Vagina (tissue), 2 donors: ENCODE results near the gene MAPK11.

Source experiments
- CTCF ChIP-seq, 3 experiments: fragments of 450-650 bp in 2 of 3; fragments of 200-600 bp in 1 of 3; sonication (generic) in 1 of 3; IDR thresholded peaks; one replicate each; pipeline ENCODE4 v1.5.1; 2017 to 2019; ENCODE audit warnings: antibody characterized with exemption in 3 of 3, mild to moderate bottlenecking in 2 of 3, moderate library complexity in 2 of 3
- POLR2A ChIP-seq, 2 donors: fragments of 450-650 bp; IDR thresholded peaks; one replicate each; pipeline ENCODE4 v1.6.1; 2017; ENCODE audit warnings: antibody characterized with exemption in 2 of 2, mild to moderate bottlenecking in 2 of 2, moderate library complexity in 2 of 2

- TF ChIP-seq POLR2A (IDR thresholded peaks at IDR 0.05) (no peak), CTCF (IDR thresholded peaks at IDR 0.05) (no peak)
Measured at GRCh38 chr22:50269970-50270665, at the start of gene MAPK11.
